Calu3 (cell line): ENCODE results near the gene GM2A. TPM values are rescaled to one million over a fixed set of nuclear protein-coding genes. Genes with fewer than 3 reads are reported as not detected.

ENCODE experiments used
- BruUV-seq: library from RNA; stranded (reverse); fragments of 400-500 nt; replicated peaks from 2 replicates; lab custom pipeline; 2021; lab: Mats Ljungman, UMichigan
- CTCF ChIA-PET: fragments of 300-600 bp; sonication (Branson Sonifier 250); formaldehyde crosslinking; loops from one replicate; lab custom pipeline; 2022; ENCODE audit warnings: antibody characterized with exemption; lab: Charles Lee
- DNase-seq: peaks from one replicate; pipeline ENCODE4 v3.0.0; 2022
- H3K27ac Mint-ChIP-seq: one replicate; pipeline ENCODE4 v1.8.0; 2022; ENCODE audit warnings: mixed read lengths; ENCODE audit not compliant: unreplicated experiment
- H3K27me3 Mint-ChIP-seq: one replicate; pipeline ENCODE4 v1.8.0; 2022; ENCODE audit warnings: mixed read lengths; ENCODE audit not compliant: unreplicated experiment
- H3K36me3 Mint-ChIP-seq: one replicate; pipeline ENCODE4 v1.8.0; 2022; ENCODE audit warnings: mild to moderate bottlenecking, moderate library complexity, mixed read lengths; ENCODE audit not compliant: insufficient read depth, unreplicated experiment
- H3K4me1 Mint-ChIP-seq: one replicate; pipeline ENCODE4 v1.8.0; 2022; ENCODE audit warnings: mild to moderate bottlenecking, low read depth, mixed read lengths; ENCODE audit not compliant: unreplicated experiment
- H3K4me3 Mint-ChIP-seq: one replicate; pipeline ENCODE4 v1.8.0; 2022; ENCODE audit warnings: mild to moderate bottlenecking, low read depth, moderate library complexity, mixed read lengths; ENCODE audit not compliant: unreplicated experiment
- H3K9me3 Mint-ChIP-seq: one replicate; pipeline ENCODE4 v1.8.0; 2022; ENCODE audit warnings: low read depth, mixed read lengths; ENCODE audit not compliant: unreplicated experiment
- intact Hi-C: fragments of 100-400 bp; cut with micrococcal nuclease; formaldehyde crosslinking; loops from one replicate; pipeline ENCODE4 v1.10.0; 2022; ENCODE audit not compliant: unreplicated experiment
- total RNA-seq: library from RNA; stranded (reverse); gene quantifications from 2 replicates; pipeline ENCODE4 v1.2.3, GENCODE V29; 2022
- TF ChIP-seq, protein P1 (sequence below): fragments of 200-600 bp; IDR thresholded peaks from one replicate; pipeline ENCODE4 v1.8.0; 2022; ENCODE audit warnings: antibody characterized with exemption; ENCODE audit not compliant: unreplicated experiment

The GM2A gene
- total RNA-seq, 1 experiment from 2014 or later: 22.4 TPM

DNA sequence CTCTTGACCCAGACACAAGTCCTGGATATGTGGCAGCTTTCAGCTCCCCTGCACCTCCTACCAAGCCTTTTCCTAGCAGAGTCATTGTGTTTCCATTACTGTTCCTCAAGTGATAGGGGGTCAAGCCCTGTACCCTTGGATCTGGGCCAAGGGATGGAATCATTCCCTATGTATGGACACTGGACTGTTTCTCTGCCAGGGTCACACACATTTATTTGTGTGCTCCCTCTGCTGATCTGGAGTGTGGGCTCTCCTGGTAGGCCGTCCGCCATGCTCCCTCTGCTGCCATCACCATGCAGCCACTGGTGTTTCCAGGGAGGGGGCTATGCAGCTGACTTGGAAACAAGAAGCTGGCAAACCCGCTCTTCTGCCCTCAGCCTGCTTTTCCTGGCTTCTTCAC is 9.5 kb downstream of the GM2A start:
- Mint-ChIP-seq H3K36me3 (no peaks in the 10 kb centered on the region), H3K27ac (no peak overlapping the region), H3K4me1 (peaks cover 10% of the 10 kb centered on the region), H3K9me3 (no peaks in the 10 kb centered on the region), H3K4me3 (no peak overlapping the region), H3K27me3 (no peaks in the 10 kb centered on the region)
- TF ChIP-seq, protein P1, sequence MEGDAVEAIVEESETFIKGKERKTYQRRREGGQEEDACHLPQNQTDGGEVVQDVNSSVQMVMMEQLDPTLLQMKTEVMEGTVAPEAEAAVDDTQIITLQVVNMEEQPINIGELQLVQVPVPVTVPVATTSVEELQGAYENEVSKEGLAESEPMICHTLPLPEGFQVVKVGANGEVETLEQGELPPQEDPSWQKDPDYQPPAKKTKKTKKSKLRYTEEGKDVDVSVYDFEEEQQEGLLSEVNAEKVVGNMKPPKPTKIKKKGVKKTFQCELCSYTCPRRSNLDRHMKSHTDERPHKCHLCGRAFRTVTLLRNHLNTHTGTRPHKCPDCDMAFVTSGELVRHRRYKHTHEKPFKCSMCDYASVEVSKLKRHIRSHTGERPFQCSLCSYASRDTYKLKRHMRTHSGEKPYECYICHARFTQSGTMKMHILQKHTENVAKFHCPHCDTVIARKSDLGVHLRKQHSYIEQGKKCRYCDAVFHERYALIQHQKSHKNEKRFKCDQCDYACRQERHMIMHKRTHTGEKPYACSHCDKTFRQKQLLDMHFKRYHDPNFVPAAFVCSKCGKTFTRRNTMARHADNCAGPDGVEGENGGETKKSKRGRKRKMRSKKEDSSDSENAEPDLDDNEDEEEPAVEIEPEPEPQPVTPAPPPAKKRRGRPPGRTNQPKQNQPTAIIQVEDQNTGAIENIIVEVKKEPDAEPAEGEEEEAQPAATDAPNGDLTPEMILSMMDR: no peak
- CTCF ChIA-PET: interaction anchor here (0.6 to 2.1 kb wide), 2 partner anchors 8 to 10 kb away, joined by 3 to 7 read pairs; partner anchors contain the start of gene GM2A
- no TSS peak for BruUV-seq
- DNase-seq: no peak
- intact Hi-C loops: no loop called here

DNA sequence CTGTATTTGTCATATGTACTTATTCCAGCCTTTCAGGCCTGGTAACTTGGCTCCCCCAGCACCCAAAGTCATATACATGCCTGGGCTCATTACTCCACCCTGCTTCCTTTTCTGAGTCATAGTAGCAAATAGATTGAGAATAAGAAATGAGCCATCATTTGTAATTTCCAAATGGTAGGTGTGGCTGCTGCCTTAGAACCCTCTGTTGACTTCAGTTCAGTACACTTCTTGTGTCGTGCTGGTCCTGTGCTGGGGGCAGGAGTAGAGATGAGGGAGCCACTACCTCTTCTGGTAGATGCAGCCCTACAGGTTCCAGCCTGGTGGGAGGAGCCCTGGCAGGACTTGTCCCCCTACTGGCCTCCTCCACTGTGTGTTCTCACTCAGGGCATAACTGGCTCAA is 11.1 kb downstream of the GM2A start:
- H3K27me3 Mint-ChIP-seq: no peaks in the 10 kb centered on the region
- H3K36me3 Mint-ChIP-seq: no peaks in the 10 kb centered on the region
- H3K4me3 Mint-ChIP-seq: no peak overlapping the region
- no peak overlapping the region for H3K27ac Mint-ChIP-seq
- BruUV-seq: no TSS peak
- H3K9me3 Mint-ChIP-seq: no peaks in the 10 kb centered on the region
- CTCF ChIA-PET: interaction anchor here (2.1 kb wide), 1 partner anchor 11 kb away, joined by 7 read pairs; the partner anchor contains the start of gene GM2A
- peaks cover 10% of the 10 kb centered on the region for H3K4me1 Mint-ChIP-seq
- intact Hi-C loops: no loop called here
- TF ChIP-seq, protein P1: no peak
- peak; percentile 35 for DNase-seq

DNA sequence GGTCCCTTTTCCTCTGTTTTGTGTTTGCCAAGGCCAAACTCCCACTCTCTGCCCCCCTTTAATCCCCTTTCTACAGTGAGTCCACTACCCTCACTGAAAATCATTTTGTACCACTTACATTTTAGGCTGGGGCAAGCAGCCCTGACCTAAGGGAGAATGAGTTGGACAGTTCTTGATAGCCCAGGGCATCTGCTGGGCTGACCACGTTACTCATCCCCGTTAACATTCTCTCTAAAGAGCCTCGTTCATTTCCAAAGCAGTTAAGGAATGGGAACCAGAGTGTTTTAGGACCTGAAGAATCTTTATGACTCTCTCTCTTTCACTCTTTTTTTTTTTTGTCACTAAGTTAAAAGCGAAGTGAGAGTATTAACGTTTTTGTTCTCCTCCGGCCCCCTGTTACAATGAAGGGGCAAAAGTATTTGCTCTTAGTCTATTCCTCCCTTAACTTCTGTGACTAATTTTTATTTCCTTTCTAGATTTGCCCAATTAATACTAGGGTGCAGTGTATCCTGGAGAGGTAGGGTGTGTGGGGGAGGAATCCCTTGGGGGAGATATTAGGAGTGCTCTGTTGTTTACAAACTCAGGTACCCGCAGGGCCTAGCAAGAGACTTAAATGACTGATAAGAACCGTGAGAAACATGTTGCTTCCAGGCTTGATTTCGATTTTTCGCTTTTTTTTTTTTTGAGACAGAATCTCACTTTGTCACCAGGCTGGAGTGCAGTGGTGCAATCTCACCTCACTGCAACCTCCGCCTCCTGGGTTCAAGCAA is 14.7 kb downstream of the GM2A start:
- BruUV-seq: no TSS peak
- Mint-ChIP-seq H3K4me3 (no peak overlapping the region), H3K4me1 (peaks cover 10% of the 10 kb centered on the region), H3K27ac (no peak overlapping the region), H3K27me3 (no peaks in the 10 kb centered on the region), H3K9me3 (no peaks in the 10 kb centered on the region), H3K36me3 (no peaks in the 10 kb centered on the region)
- CTCF ChIA-PET: no interaction called here
- DNase-seq: no peak
- intact Hi-C loops: no loop called here
- TF ChIP-seq, protein P1: no peak

GRCh38 chr5:151270599-151270998 is 17.6 kb downstream of the GM2A start:
- TF ChIP-seq, protein P1: no peak
- Mint-ChIP-seq H3K36me3 (no peaks in the 10 kb centered on the region), H3K27ac (no peak overlapping the region), H3K9me3 (no peaks in the 10 kb centered on the region), H3K4me3 (no peak overlapping the region), H3K4me1 (no peaks in the 10 kb centered on the region), H3K27me3 (no peaks in the 10 kb centered on the region)
- BruUV-seq: no TSS peak
- intact Hi-C loops: no loop called here
- no peak for DNase-seq
- CTCF ChIA-PET: no interaction called here
